Mesendoderm (in vitro differentiated cells): Measurements from ENCODE around the gene OR2M4.
A peak's percentile ranks its signal among the peaks of the same experiment; 100 is the strongest.
"Not testable (repeated sequence)": the region's sequence is repeated elsewhere in the genome, so short reads cannot be mapped to it uniquely, and the experiment has no call there.

ENCODE experiments used
- DNase-seq: peaks from one replicate; pipeline ENCODE4 v3.0.0; 2013
- H2AK5ac ChIP-seq: 2 replicates; pipeline ENCODE4 v1.6.1; 2013; ENCODE audit warnings: low read length, inconsistent platforms
- H2BK120ac ChIP-seq: 2 replicates; pipeline ENCODE4 v1.6.1; 2013; ENCODE audit warnings: low read depth, mild to moderate bottlenecking, low read length, moderate library complexity, mixed read lengths
- H2BK15ac ChIP-seq: replicated peaks from 2 replicates; pipeline ENCODE4 v1.6.1; 2013; ENCODE audit warnings: low read depth, mild to moderate bottlenecking, moderate library complexity
- H2BK5ac ChIP-seq: 2 replicates; pipeline ENCODE4 v1.6.1; 2013; ENCODE audit warnings: low read length, inconsistent platforms
- H3K18ac ChIP-seq: 2 replicates; pipeline ENCODE4 v1.6.1; 2013; ENCODE audit warnings: mild to moderate bottlenecking, low read length, mixed read lengths
- H3K23ac ChIP-seq: one replicate; pipeline ENCODE4 v1.6.1; 2013; ENCODE audit warnings: low read length
- H3K27ac ChIP-seq: 2 replicates; pipeline ENCODE4 v1.5.1; 2013; ENCODE audit warnings: low read depth, mild to moderate bottlenecking, inconsistent platforms, low read length, moderate library complexity
- H3K27me3 ChIP-seq: 2 replicates; pipeline ENCODE4 v1.6.1; 2013; ENCODE audit warnings: low read length, control low read depth, mild to moderate bottlenecking, inconsistent platforms; ENCODE audit not compliant: insufficient read depth, poor library complexity
- H3K36me3 ChIP-seq: 2 replicates; pipeline ENCODE4 v1.6.1; 2013; ENCODE audit warnings: low read length, inconsistent platforms; ENCODE audit not compliant: control insufficient read depth, insufficient read depth
- H3K4ac ChIP-seq: one replicate; pipeline ENCODE4 v1.6.1; 2013; ENCODE audit warnings: low read depth, mild to moderate bottlenecking, low read length, moderate library complexity
- H3K4me1 ChIP-seq: 2 replicates; pipeline ENCODE4 v1.6.1; 2013; ENCODE audit warnings: low read depth, low read length, inconsistent platforms; ENCODE audit not compliant: control insufficient read depth
- H3K4me2 ChIP-seq: 2 replicates; pipeline ENCODE4 v1.6.1; 2013; ENCODE audit warnings: low read length
- H3K4me3 ChIP-seq: 2 replicates; pipeline ENCODE4 v1.5.1; 2013; ENCODE audit warnings: mild to moderate bottlenecking, low read length
- H3K56ac ChIP-seq: one replicate; pipeline ENCODE4 v1.6.1; 2013; ENCODE audit warnings: low read length
- H3K79me1 ChIP-seq: 2 replicates; pipeline ENCODE4 v1.6.1; 2013; ENCODE audit warnings: low read length, inconsistent platforms
- H3K79me2 ChIP-seq: 2 replicates; pipeline ENCODE4 v1.6.1; 2013; ENCODE audit warnings: mild to moderate bottlenecking, low read length; ENCODE audit not compliant: control insufficient read depth, insufficient read depth
- H3K9ac ChIP-seq: 2 replicates; pipeline ENCODE4 v1.6.1; 2013; ENCODE audit warnings: low read length, inconsistent platforms
- H4K5ac ChIP-seq: one replicate; pipeline ENCODE4 v1.6.1; 2013; ENCODE audit warnings: low read length
- H4K8ac ChIP-seq: one replicate; pipeline ENCODE4 v1.6.1; 2013; ENCODE audit warnings: low read depth, mild to moderate bottlenecking, control low read depth, low read length, moderate library complexity
- WGBS: extraction: QIAGEN DNeasy Blood & Tissue Kit; methylation state at CpG from one replicate; pipeline ENCODE4 v1.1.7; 2013; ENCODE audit warnings: low lambda C conversion rate, missing lambda C conversion rate; ENCODE audit not compliant: insufficient coverage; ENCODE audit errors: extremely low coverage; 5-methylcytosine and 5-hydroxymethylcytosine counted together

OR2M4 gene

GRCh38 chr1:248215880-248216279 lies 15.3 kb upstream of the OR2M4 start:
- Histone ChIP-seq H3K4me3 (no peak overlapping the region), H3K36me3 (no peaks in the 10 kb centered on the region), H3K4ac (no peak overlapping the region), H2AK5ac (no peak overlapping the region), H3K9ac (no peak overlapping the region), H3K79me1 (no peaks in the 10 kb centered on the region), H3K23ac (no peak overlapping the region), H4K5ac (no peak overlapping the region), H3K27me3 (no peaks in the 10 kb centered on the region), H3K79me2 (no peaks in the 10 kb centered on the region), H4K8ac (no peak overlapping the region), H3K27ac (no peak overlapping the region), H2BK5ac (no peak overlapping the region), H2BK120ac (no peak overlapping the region), H2BK15ac (no peak overlapping the region), H3K56ac (no peak overlapping the region), H3K4me1 (no peaks in the 10 kb centered on the region), H3K18ac (no peak overlapping the region), H3K4me2 (no peak overlapping the region)
- no peak for DNase-seq
- no CpG with 5 or more reads among the region's 1 CpG for WGBS

GRCh38 chr1:248225537-248225936 lies 5.7 kb upstream of the OR2M4 start:
- no peak for DNase-seq
- Histone ChIP-seq H3K27ac (no peak overlapping the region), H3K9ac (no peak overlapping the region), H3K79me1 (no peaks in the 10 kb centered on the region), H3K79me2 (no peaks in the 10 kb centered on the region), H3K36me3 (no peaks in the 10 kb centered on the region), H2BK120ac (no peak overlapping the region), H4K8ac (no peak overlapping the region), H3K4me1 (no peaks in the 10 kb centered on the region), H2BK15ac (no peak overlapping the region), H3K4ac (no peak overlapping the region), H3K23ac (no peak overlapping the region), H3K27me3 (no peaks in the 10 kb centered on the region), H2BK5ac (no peak overlapping the region), H2AK5ac (no peak overlapping the region), H4K5ac (no peak overlapping the region), H3K18ac (no peak overlapping the region), H3K4me2 (no peak overlapping the region), H3K56ac (no peak overlapping the region), H3K4me3 (no peak overlapping the region)
- no CpG with 5 or more reads among the region's 1 CpG for WGBS

GRCh38 chr1:248229360-248229908 lies 1.8 kb upstream of the OR2M4 start:
- no peak overlapping the region for H3K4ac ChIP-seq
- H3K27ac ChIP-seq: no peak overlapping the region
- H2BK5ac ChIP-seq: no peak overlapping the region
- no peak overlapping the region for H3K18ac ChIP-seq
- no peak for DNase-seq
- H3K4me1 ChIP-seq: no peaks in the 10 kb centered on the region
- no peak overlapping the region for H2BK120ac ChIP-seq
- WGBS: no CpG with 5 or more reads among the region's 6 CpGs
- H3K56ac ChIP-seq: no peak overlapping the region
- no peaks in the 10 kb centered on the region for H3K27me3 ChIP-seq
- no peaks in the 10 kb centered on the region for H3K36me3 ChIP-seq
- no peak overlapping the region for H3K23ac ChIP-seq
- no peak overlapping the region for H2BK15ac ChIP-seq
- no peak overlapping the region for H2AK5ac ChIP-seq
- no peak overlapping the region for H3K4me2 ChIP-seq
- no peak overlapping the region for H3K9ac ChIP-seq
- H4K8ac ChIP-seq: no peak overlapping the region
- H3K79me1 ChIP-seq: no peaks in the 10 kb centered on the region
- H3K4me3 ChIP-seq: no peak overlapping the region
- H3K79me2 ChIP-seq: no peaks in the 10 kb centered on the region
- no peak overlapping the region for H4K5ac ChIP-seq

GRCh38 chr1:248239478-248239877 lies 8.3 kb downstream of the OR2M4 start:
- Histone ChIP-seq H2AK5ac (no peak overlapping the region), H2BK15ac (no peak overlapping the region), H3K79me1 (no peaks in the 10 kb centered on the region), H3K9ac (no peak overlapping the region), H2BK5ac (no peak overlapping the region), H4K8ac (no peak overlapping the region), H3K18ac (no peak overlapping the region), H3K4me2 (no peak overlapping the region), H3K27ac (no peak overlapping the region), H3K27me3 (no peaks in the 10 kb centered on the region), H3K4me1 (no peaks in the 10 kb centered on the region), H3K23ac (no peak overlapping the region), H3K4ac (no peak overlapping the region), H3K56ac (no peak overlapping the region), H3K4me3 (no peak overlapping the region), H4K5ac (no peak overlapping the region), H3K79me2 (no peaks in the 10 kb centered on the region), H3K36me3 (no peaks in the 10 kb centered on the region), H2BK120ac (no peak overlapping the region)
- WGBS: no CpG with 5 or more reads among the region's 9 CpGs
- DNase-seq: no peak

- no peak overlapping the region for H3K4ac ChIP-seq
- peak; percentile 30 for DNase-seq
- WGBS: no CpG with 5 or more reads among the region's 14 CpGs
Observed at GRCh38 chr1:248243204-248243603, 12.0 kb downstream of the OR2M4 start.

GRCh38 chr1:248259309-248259708 lies 28.1 kb downstream of the OR2M4 start:
- H3K4me2 ChIP-seq, H4K5ac ChIP-seq, H3K56ac ChIP-seq, H4K8ac ChIP-seq, H3K18ac ChIP-seq, H3K4ac ChIP-seq, H3K79me1 ChIP-seq, H3K9ac ChIP-seq, H3K4me1 ChIP-seq, H3K27me3 ChIP-seq, H2BK120ac ChIP-seq, H2BK15ac ChIP-seq, H3K36me3 ChIP-seq, H2BK5ac ChIP-seq, H3K79me2 ChIP-seq, H3K23ac ChIP-seq, H2AK5ac ChIP-seq, H3K4me3 ChIP-seq, DNase-seq, H3K27ac ChIP-seq: not testable (repeated sequence)
- no CpG with 5 or more reads among the region's 1 CpG for WGBS

More at GRCh38 chr1:248243204-248243603, 12.0 kb downstream of the OR2M4 start:
- no peaks in the 10 kb centered on the region for H3K79me2 ChIP-seq
- no peak overlapping the region for H3K4me3 ChIP-seq
- no peak overlapping the region for H2AK5ac ChIP-seq
- no peak overlapping the region for H3K18ac ChIP-seq
- H3K23ac ChIP-seq: no peak overlapping the region
- no peak overlapping the region for H3K27ac ChIP-seq
- no peak overlapping the region for H3K4me2 ChIP-seq
- H3K56ac ChIP-seq: no peak overlapping the region
- no peak overlapping the region for H2BK120ac ChIP-seq
- no peaks in the 10 kb centered on the region for H3K79me1 ChIP-seq
- no peak overlapping the region for H4K8ac ChIP-seq
- no peaks in the 10 kb centered on the region for H3K27me3 ChIP-seq
- H3K9ac ChIP-seq: no peak overlapping the region
- no peak overlapping the region for H2BK15ac ChIP-seq
- no peaks in the 10 kb centered on the region for H3K4me1 ChIP-seq
- no peak overlapping the region for H2BK5ac ChIP-seq
- no peaks in the 10 kb centered on the region for H3K36me3 ChIP-seq
- H4K5ac ChIP-seq: no peak overlapping the region
